PC-9 (cell line): ENCODE measurements around the gene ZNRD2.

ENCODE experiments used
- CTCF ChIP-seq: fragments of 200-600 bp; sonication (generic); conservative IDR thresholded peaks from 2 replicates; pipeline ENCODE4 v1.6.1; 2017; ENCODE audit warnings: mixed run types, antibody characterized with exemption, mild to moderate bottlenecking, moderate library complexity
- EZH2 ChIP-seq: fragments of 200-600 bp; sonication (generic); IDR thresholded peaks from 2 replicates; pipeline ENCODE4 v1.8.0; 2017; ENCODE audit warnings: antibody characterized with exemption, low read depth

- TF ChIP-seq CTCF (no peak), EZH2 (no peak)
Measured at GRCh38 chr11:65538915-65539743, 31.1 kb upstream of the ZNRD2 start.
